Gastrocnemius medialis (tissue), 4 donors: Measurements from ENCODE around the gene CAMKV.
A peak's percentile ranks its signal among the peaks of the same experiment; 100 is the strongest.

Source experiments
- POLR2A ChIP-seq, 2 donors: fragments of 450-650 bp; IDR thresholded peaks; one replicate each; pipeline ENCODE4 v1.6.1; 2017; ENCODE audit warnings: antibody characterized with exemption in 2 of 2, mild to moderate bottlenecking in 2 of 2, moderate library complexity in 2 of 2
- TF ChIP-seq, protein P1 (sequence below), 5 experiments: fragments of 450-650 bp in 3 of 5; fragments of 200-600 bp in 2 of 5; sonication (generic) in 2 of 5; IDR thresholded peaks in 4 of 5; conservative IDR thresholded peaks in 1 of 5; 1 replicate in 4 of 5; 2 replicates in 1 of 5; pipeline ENCODE4 v1.5.1; 2016 to 2019; ENCODE audit warnings: antibody characterized with exemption in 5 of 5, mild to moderate bottlenecking in 3 of 5, moderate library complexity in 3 of 5

DNA sequence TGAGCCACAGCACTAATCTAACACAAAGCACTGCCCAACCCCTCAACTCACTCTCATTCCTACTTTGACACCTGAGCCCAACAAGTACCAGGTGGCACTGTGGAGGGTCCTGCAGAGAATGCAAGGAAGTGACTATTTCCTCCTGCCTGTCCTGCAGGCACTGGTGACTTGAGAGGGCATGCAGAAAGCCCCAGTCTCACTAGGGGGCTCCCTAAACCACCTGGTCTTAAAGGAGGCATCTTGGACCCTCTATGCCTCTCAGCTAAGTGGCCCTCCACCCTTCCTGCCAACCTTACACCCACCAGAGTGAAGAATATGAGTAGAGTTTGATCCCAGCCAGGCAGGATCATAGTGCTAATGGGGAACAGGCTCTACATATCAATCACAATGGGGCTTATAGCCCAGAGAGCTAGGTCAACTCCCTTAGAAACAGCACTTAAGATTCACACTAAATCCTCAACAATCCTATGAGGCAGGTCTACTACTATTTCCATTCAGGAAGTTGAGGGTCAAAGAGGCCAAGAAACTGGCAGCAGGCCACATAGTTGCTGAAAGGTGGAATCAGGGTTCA, 28.5 kb downstream of the CAMKV start:
- TF ChIP-seq, protein P1, sequence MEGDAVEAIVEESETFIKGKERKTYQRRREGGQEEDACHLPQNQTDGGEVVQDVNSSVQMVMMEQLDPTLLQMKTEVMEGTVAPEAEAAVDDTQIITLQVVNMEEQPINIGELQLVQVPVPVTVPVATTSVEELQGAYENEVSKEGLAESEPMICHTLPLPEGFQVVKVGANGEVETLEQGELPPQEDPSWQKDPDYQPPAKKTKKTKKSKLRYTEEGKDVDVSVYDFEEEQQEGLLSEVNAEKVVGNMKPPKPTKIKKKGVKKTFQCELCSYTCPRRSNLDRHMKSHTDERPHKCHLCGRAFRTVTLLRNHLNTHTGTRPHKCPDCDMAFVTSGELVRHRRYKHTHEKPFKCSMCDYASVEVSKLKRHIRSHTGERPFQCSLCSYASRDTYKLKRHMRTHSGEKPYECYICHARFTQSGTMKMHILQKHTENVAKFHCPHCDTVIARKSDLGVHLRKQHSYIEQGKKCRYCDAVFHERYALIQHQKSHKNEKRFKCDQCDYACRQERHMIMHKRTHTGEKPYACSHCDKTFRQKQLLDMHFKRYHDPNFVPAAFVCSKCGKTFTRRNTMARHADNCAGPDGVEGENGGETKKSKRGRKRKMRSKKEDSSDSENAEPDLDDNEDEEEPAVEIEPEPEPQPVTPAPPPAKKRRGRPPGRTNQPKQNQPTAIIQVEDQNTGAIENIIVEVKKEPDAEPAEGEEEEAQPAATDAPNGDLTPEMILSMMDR (IDR thresholded peaks at IDR 0.05 in 4 of 5, conservative IDR thresholded peaks at IDR 0.05 in 1 of 5), result peak in 1 of 5 experiments; percentile 27
- TF ChIP-seq POLR2A (IDR thresholded peaks at IDR 0.05), result no peak
